A673 (cell line): ENCODE results near the gene ZNF668. TPM values are rescaled to one million over a fixed set of nuclear protein-coding genes. Genes with fewer than 3 reads are reported as not detected.

Experiments
- BruUV-seq: library from RNA; stranded (reverse); fragments of 400-500 nt; replicated peaks from 2 replicates; lab custom pipeline; 2021; lab: Mats Ljungman, UMichigan
- CTCF ChIA-PET: fragments of 300-600 bp; sonication (Branson Sonifier 250); formaldehyde crosslinking; loops from one replicate; lab custom pipeline; 2022; ENCODE audit warnings: antibody characterized with exemption; lab: Charles Lee
- POLR2A ChIA-PET: fragments of 300-600 bp; sonication (Branson Sonifier 250); formaldehyde crosslinking; loops from one replicate; lab custom pipeline; 2022; ENCODE audit warnings: antibody characterized with exemption; ENCODE audit not compliant: low non-redundant PET; lab: Charles Lee
- DNase-seq: peaks from one replicate; pipeline ENCODE4 v3.0.0-alpha.2; 2015; ENCODE audit warnings: low spot score
- H3K27ac ChIP-seq: fragments of 200-600 bp; sonication (generic); 2 replicates; pipeline ENCODE4 v1.5.1; 2016; ENCODE audit warnings: mixed run types, low read depth, mild to moderate bottlenecking, mixed read lengths, antibody characterized with exemption, low read length; ENCODE audit not compliant: poor library complexity, severe bottlenecking
- H3K27me3 ChIP-seq: fragments of 200-600 bp; sonication (generic); replicated peaks from 2 replicates; pipeline ENCODE4 v1.6.1; 2017; ENCODE audit warnings: mixed run types, low read depth, mild to moderate bottlenecking, mixed read lengths, antibody characterized with exemption, low read length; ENCODE audit not compliant: insufficient read depth, poor library complexity
- H3K36me3 ChIP-seq: fragments of 200-600 bp; sonication (generic); 2 replicates; pipeline ENCODE4 v1.6.1; 2016; ENCODE audit warnings: mixed run types, mild to moderate bottlenecking, mixed read lengths, antibody characterized with exemption, low read length; ENCODE audit not compliant: insufficient read depth, poor library complexity, severe bottlenecking
- H3K4me1 ChIP-seq: fragments of 200-600 bp; sonication (generic); 2 replicates; pipeline ENCODE4 v1.6.1; 2017; ENCODE audit warnings: mixed run types, mild to moderate bottlenecking, mixed read lengths, antibody characterized with exemption, low read length; ENCODE audit not compliant: insufficient read depth, poor library complexity, severe bottlenecking
- H3K4me3 ChIP-seq: fragments of 200-600 bp; sonication (generic); 2 replicates; pipeline ENCODE4 v1.5.1; 2016; ENCODE audit warnings: low read depth, mixed run types, mild to moderate bottlenecking, mixed read lengths, low read length; ENCODE audit not compliant: poor library complexity, severe bottlenecking
- H3K9me3 ChIP-seq: fragments of 200-600 bp; sonication (generic); 2 replicates; pipeline ENCODE4 v1.6.1; 2016; ENCODE audit warnings: mixed run types, low read depth, mild to moderate bottlenecking, mixed read lengths, antibody characterized with exemption, low read length; ENCODE audit not compliant: poor library complexity, severe bottlenecking
- CTCF ChIP-seq: fragments of 300-800, 200-600 bp; sonication (generic); conservative IDR thresholded peaks from 2 replicates; pipeline ENCODE4 v1.5.1; 2017; ENCODE audit warnings: low read depth, mild to moderate bottlenecking, antibody characterized with exemption, low read length, moderate library complexity, mixed read lengths
- EZH2 ChIP-seq: fragments of 200-600 bp; sonication (generic); IDR thresholded peaks from 2 replicates; pipeline ENCODE4 v1.6.1; 2017; ENCODE audit warnings: borderline replicate concordance, low read depth, mild to moderate bottlenecking, mixed read lengths, antibody characterized with exemption, low read length; ENCODE audit not compliant: poor library complexity, severe bottlenecking
- intact Hi-C: fragments of 100-400 bp; cut with micrococcal nuclease; formaldehyde crosslinking; loops from one replicate; pipeline ENCODE4 v1.10.0; 2022; ENCODE audit not compliant: unreplicated experiment
- total RNA-seq: library from RNA; stranded (reverse); gene quantifications from 2 replicates; pipeline ENCODE4 v1.2.3, GENCODE V29; 2021

The ZNF668 gene
- total RNA-seq, 1 experiment from 2014 or later = 19.8 TPM

- intact Hi-C loops = no loop called here
- H3K9me3 ChIP-seq = no peaks in the 10 kb centered on the region
- peak overlapping the region; percentile 79 for H3K27ac ChIP-seq
- peaks cover 6% of the 10 kb centered on the region for H3K4me1 ChIP-seq
- H3K36me3 ChIP-seq = peaks cover 39% of the 10 kb centered on the region
- no peak for DNase-seq
- TSS peak; percentile 45 for BruUV-seq
- TF ChIP-seq CTCF (no peak), EZH2 (no peak)
- H3K4me3 ChIP-seq = peak overlapping the region; percentile 74
- CTCF ChIA-PET = interaction anchor here (1.0 to 1.7 kb wide), 2 partner anchors 24 to 164 kb away, joined by 5 to 10 read pairs; no protein-coding TSS in a partner anchor
- POLR2A ChIA-PET = interaction anchor here (0.6 kb wide), 2 partner anchors 23 to 121 kb away, joined by 4 to 5 read pairs; no protein-coding TSS in a partner anchor
- H3K27me3 ChIP-seq = no peaks in the 10 kb centered on the region
These were observed 44.4 kb upstream of the ZNF668 start for GRCh38 chr16:31118223-31119155.

DNA sequence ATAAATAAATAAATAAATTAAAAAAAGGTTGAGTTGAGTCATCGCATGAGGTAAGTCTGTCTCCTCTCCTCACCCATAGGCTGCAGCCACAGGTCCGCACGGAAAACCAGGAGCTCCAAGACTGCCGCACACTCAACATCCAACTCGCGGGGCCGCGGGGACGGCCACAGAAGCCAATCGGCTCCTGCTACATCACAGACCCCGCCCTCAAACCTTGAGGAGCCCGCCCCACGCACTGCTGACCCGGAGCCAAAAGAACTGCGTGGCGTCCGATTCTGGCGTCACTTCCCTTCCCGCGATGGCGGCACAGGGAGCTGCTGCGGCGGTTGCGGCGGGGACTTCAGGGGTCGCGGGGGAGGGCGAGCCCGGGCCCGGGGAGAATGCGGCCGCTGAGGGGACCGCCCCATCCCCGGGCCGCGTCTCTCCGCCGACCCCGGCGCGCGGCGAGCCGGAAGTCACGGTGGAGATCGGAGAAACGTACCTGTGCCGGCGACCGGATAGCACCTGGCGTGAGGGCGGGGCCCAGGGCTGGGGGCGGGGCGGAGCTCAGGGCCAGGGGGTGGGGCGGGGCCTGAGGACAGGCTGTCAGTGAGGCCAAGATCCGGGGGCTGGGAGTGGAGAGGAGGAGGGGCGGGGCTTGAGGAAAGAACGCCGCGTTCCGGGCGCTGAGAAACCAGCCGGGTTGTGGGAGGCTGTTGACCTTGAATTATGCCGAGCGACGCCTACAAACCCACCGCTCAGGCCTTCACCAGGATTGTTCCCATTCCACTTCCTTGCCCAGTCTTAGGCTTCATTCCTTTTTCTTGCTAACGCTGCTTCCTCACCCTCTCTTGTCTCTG is 43.6 kb upstream of the ZNF668 start, which contains the start of gene KAT8:
KAT8 (plus strand) TSS at position 281 of the 839 bp plus-strand sequence; CDS start at position 299, 18 bp downstream.
- Histone ChIP-seq H3K36me3 (peaks cover 37% of the 10 kb centered on the region), H3K9me3 (no peaks in the 10 kb centered on the region), H3K27me3 (no peaks in the 10 kb centered on the region), H3K4me1 (peaks cover 6% of the 10 kb centered on the region), H3K27ac (peak within 1 kb of the TSS; percentile 79), H3K4me3 (peak within 1 kb of the TSS; percentile 74)
- ChIA-PET CTCF (interaction anchor here (0.6 to 1.7 kb wide), 4 partner anchors 25 to 303 kb away, joined by 3 to 10 read pairs (median 4); no protein-coding TSS in a partner anchor), POLR2A (interaction anchor here (0.6 to 1.2 kb wide), 6 partner anchors 9 to 756 kb away, joined by 3 to 10 read pairs (median 7); partner anchors contain the start of genes FUS and ZNF267)
- TF ChIP-seq CTCF (no peak), EZH2 (no peak)
- intact Hi-C loops = loop anchor here (2.0 kb wide), 1 partner anchor 25 kb away; no protein-coding TSS in a partner anchor
- no TSS peak for BruUV-seq
- peak; percentile 100 for DNase-seq

- H3K4me3 ChIP-seq = no peak overlapping the region
- peaks cover 38% of the 10 kb centered on the region for H3K36me3 ChIP-seq
- ChIA-PET CTCF (no interaction called here), POLR2A (no interaction called here)
- H3K9me3 ChIP-seq = no peaks in the 10 kb centered on the region
- no peak for TF ChIP-seq EZH2
- no peak for TF ChIP-seq CTCF
- H3K4me1 ChIP-seq = peaks cover 6% of the 10 kb centered on the region
- no TSS peak for BruUV-seq
- H3K27ac ChIP-seq = peak overlapping the region; percentile 23
- DNase-seq = no peak
- no peaks in the 10 kb centered on the region for H3K27me3 ChIP-seq
- intact Hi-C loops = no loop called here
These were observed 40.4 kb upstream of the ZNF668 start for GRCh38 chr16:31114468-31114867.
